Astrocyte of the cerebellum (primary cell): ENCODE measurements around the gene FST.

Experiments used
- DNase-seq: peaks from one replicate; pipeline ENCODE4 v3.0.0-alpha.2; 2011; ENCODE audit warnings: low read depth
- H3K4me3 ChIP-seq: 2 replicates; pipeline ENCODE4 v1.5.1; 2011; ENCODE audit warnings: mild to moderate bottlenecking, low read depth, low read length, moderate library complexity
- in situ Hi-C: cut with HindIII; loops from 2 replicates; pipeline ENCODE4 v1.10.0; 2017; ENCODE audit warnings: low sequenced_read_pairs
- TF ChIP-seq, protein P1 (sequence below): IDR thresholded peaks from 2 replicates; pipeline ENCODE4 v1.5.1; 2012; ENCODE audit warnings: low read length, low read depth, moderate library complexity, mild to moderate bottlenecking; ENCODE audit errors: missing control alignments

Gene FST

DNA sequence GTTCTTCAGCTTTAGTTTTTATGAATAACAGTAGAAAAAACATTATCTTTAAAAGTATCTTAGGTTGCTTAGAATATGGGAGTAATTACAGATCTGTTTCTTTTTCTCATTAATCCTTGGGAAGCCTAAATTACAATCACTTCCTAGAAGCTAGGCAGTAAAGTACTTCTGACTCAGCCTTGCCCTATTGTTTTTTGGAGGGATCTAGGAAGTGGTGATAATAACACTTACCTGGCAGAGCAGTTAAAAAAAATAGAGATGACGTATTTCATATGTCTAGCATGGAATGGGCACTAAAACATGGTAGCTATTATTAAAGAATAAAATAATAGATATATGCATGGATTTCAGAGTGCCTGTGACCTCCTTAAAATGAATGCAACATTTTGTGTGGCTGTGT lies 8.2 kb upstream of the FST start:
- in situ Hi-C loops: no loop called here
- H3K4me3 ChIP-seq: no peak overlapping the region
- TF ChIP-seq, protein P1, sequence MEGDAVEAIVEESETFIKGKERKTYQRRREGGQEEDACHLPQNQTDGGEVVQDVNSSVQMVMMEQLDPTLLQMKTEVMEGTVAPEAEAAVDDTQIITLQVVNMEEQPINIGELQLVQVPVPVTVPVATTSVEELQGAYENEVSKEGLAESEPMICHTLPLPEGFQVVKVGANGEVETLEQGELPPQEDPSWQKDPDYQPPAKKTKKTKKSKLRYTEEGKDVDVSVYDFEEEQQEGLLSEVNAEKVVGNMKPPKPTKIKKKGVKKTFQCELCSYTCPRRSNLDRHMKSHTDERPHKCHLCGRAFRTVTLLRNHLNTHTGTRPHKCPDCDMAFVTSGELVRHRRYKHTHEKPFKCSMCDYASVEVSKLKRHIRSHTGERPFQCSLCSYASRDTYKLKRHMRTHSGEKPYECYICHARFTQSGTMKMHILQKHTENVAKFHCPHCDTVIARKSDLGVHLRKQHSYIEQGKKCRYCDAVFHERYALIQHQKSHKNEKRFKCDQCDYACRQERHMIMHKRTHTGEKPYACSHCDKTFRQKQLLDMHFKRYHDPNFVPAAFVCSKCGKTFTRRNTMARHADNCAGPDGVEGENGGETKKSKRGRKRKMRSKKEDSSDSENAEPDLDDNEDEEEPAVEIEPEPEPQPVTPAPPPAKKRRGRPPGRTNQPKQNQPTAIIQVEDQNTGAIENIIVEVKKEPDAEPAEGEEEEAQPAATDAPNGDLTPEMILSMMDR: no peak
- no peak for DNase-seq

DNA sequence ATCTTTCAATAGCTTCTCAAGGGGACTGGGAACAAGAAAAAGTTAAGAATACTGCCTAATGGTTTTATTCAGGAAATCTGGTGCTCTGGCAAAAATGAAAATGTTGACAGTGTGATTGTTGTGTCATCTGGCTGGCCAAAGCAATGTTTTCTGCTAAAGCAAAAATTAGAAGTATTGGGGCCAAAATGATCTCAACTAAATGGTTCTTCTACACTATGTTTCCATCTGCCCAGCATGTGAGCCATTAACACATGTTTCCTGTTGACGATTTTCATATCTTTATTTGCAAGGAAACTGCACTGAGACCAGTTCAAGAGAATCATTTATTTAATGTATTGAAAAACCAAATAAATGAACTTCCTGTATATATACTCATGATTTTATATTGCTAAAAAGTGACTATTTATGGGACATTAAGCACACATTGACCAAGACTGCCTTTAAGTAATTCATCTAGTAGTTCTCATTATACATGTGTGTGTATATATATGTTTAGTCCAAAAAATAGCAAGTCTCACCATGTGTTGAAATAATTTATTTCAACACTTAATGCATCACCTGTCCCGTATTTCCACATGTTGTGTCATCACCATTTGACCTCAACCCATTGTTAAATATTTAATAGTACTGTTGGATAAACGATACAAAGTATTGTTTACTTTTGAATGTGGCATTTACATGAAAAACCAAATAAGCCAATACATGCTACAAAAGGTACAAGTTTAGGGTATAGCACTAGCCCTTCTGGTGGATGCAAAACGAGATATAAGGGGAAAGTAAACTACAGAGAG lies 7.5 kb upstream of the FST start:
- TF ChIP-seq, protein P1: no peak
- in situ Hi-C loops: no loop called here
- DNase-seq: no peak
- no peak overlapping the region for H3K4me3 ChIP-seq

DNA sequence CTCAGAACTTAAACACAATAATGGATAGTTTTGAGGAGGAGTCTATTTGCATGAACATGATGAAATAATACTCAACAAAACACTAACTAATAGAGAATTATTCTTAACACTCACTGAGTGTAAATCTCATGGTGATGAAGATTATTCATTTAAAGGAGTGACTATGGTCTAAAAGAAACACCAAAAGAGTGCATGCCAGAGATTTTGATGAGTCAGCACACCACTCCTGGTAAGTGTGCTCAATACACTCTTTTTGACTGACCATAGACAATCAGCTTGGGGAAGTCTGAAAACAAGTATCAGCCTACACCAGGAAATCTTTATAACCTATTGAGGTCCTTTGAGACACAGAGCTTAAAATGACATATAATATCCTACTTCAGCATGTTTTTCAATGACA lies 6.8 kb upstream of the FST start:
- no peak for DNase-seq
- TF ChIP-seq, protein P1: no peak
- in situ Hi-C loops: no loop called here
- no peak overlapping the region for H3K4me3 ChIP-seq

DNA sequence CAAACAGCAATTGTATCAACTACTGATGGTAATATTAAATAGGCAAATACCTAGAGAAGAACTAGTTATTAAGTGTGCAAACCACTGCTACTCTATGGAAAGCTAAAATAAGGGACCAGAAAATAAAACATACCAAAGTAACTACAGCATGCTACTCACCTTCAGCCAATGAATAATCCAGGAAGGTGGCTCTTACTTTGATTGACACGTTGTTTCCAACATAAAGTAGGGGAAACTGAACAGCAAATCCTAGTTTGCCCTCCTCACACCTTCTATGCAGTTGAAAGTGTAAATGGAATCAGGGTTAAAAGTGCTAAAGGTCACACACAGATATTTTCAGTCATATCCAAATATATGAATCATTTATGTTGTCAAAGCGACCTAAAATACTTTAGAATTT lies 5.1 kb upstream of the FST start:
- TF ChIP-seq, protein P1: no peak
- in situ Hi-C loops: no loop called here
- DNase-seq: no peak
- H3K4me3 ChIP-seq: no peak overlapping the region

DNA sequence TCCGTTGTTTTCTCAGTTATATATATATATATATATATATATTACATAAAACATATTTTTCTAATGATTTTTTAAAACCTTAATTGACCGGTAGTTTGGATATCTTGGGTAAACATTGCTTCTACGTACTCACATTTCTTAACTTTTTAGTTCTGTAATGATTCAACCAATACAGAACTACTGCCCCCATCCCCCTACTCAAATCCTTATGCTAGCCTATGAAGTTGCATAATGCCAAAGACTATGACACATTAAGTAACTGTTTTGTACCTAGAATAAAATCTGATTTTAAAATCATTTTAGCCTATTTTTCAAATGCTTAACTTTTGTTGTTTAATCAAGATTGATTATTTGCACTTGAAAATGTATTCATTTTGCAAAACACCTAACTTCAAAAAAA lies 4.4 kb upstream of the FST start:
- in situ Hi-C loops: no loop called here

DNA sequence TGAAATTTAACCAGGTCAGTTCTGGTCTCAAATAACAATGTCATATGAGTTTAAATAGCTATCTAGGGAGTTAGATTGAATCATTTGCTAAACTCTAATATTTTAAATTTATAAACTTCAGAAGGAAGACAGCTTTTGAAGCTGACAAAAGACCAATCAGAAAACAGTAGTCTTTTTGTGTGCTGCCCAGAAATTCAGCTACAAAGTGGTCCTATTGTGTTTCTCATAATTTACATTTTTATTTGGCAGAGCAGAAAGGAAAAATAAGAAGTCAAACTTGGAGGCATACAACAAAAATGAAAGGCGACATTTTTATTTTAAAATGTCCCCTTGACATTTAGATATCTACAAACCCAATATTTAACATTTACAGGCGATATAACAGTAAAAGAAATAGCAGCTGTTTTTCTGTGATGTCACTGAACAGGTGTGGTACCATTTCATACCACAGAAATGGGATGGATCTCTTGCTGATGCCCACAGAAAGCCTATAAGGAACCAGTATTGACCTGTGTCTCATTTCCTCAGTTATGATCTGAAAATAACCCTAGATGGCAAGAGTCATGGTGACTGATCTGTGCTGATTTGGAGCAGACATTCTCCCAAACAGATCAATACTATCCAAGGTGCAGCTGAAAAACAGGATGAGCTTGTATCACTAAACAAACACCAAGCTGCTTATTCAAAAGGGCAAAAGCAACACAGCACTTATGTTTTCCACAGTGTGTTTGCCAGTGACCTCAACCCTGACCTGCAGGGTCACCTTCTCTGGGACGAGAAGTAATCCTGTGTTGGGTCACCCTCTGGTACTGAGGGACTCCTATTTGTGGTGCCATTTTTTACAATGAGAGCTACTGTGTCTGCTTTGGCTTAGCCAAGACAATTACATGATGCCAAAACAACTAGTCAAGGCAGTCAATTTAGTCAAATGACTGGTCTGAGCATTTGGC lies 3.6 kb upstream of the FST start:
- DNase-seq: no peak
- TF ChIP-seq, protein P1: no peak
- H3K4me3 ChIP-seq: no peak overlapping the region
- in situ Hi-C loops: no loop called here

More for the DNA sequence above, 4.4 kb upstream of the FST start:
- no peak for DNase-seq
- no peak overlapping the region for H3K4me3 ChIP-seq
- TF ChIP-seq, protein P1: no peak
